Kidney (tissue), 14 donors: ENCODE measurements around the gene NFATC4. TPM values are rescaled to one million over a fixed set of nuclear protein-coding genes. Genes with fewer than 3 reads are reported as not detected.
A peak's percentile ranks its signal among the peaks of the same experiment; 100 is the strongest.

ENCODE experiments used
- DNase-seq, 5 donors: peaks; one replicate each; pipeline ENCODE4 v3.0.0-alpha.2; 2013 to 2020
- FAIRE-seq: peaks from 2 replicates; lab custom pipeline; 2012; peaks lifted over from hg19 to GRCh38; lab: Jason Lieb, UNC
- H3K27ac ChIP-seq, 2 donors: one replicate each; pipeline ENCODE4 v1.7.0; 2013; ENCODE audit warnings: low read depth in 2 of 2, low read length in 2 of 2, inconsistent platforms in 1 of 2
- H3K27me3 ChIP-seq: one replicate; pipeline ENCODE4 v1.7.1; 2013; ENCODE audit warnings: low read length, inconsistent platforms; ENCODE audit not compliant: control insufficient read depth, insufficient read depth
- H3K36me3 ChIP-seq, 3 donors: one replicate each; pipeline versions ENCODE4 v1.7.0 to v1.7.1; 2013; ENCODE audit warnings: low read length in 3 of 3, control low read depth in 1 of 3, inconsistent platforms in 1 of 3; ENCODE audit not compliant: insufficient read depth in 3 of 3, control insufficient read depth in 2 of 3
- H3K4me1 ChIP-seq, 3 donors: one replicate each; pipeline versions ENCODE4 v1.7.0 to v1.7.1; 2013; ENCODE audit warnings: low read length in 3 of 3, inconsistent platforms in 1 of 3, low read depth in 1 of 3; ENCODE audit not compliant: control insufficient read depth in 2 of 3, insufficient read depth in 2 of 3
- H3K4me3 ChIP-seq, 3 donors: one replicate each; pipeline versions ENCODE4 v1.7.0 to v1.8.1; 2013; ENCODE audit warnings: low read length in 3 of 3, control low read depth in 1 of 3, inconsistent platforms in 1 of 3
- H3K9ac ChIP-seq, 3 donors: one replicate each; pipeline versions ENCODE4 v1.7.0 to v1.7.1; 2013; ENCODE audit warnings: low read length in 3 of 3, control low read depth in 1 of 3, inconsistent platforms in 1 of 3
- H3K9me3 ChIP-seq, 3 donors: one replicate each; pipeline versions ENCODE4 v1.7.0 to v1.7.1; 2013; ENCODE audit warnings: low read length in 3 of 3, control low read depth in 1 of 3, inconsistent platforms in 1 of 3; ENCODE audit not compliant: control insufficient read depth in 2 of 3, insufficient read depth in 1 of 3
- intact Hi-C: fragments of 100-400 bp; cut with DNase I; formaldehyde crosslinking; loops from one replicate; pipeline ENCODE4 v1.11.1; 2022
- polyA plus RNA-seq: library from polyadenylated mRNA; stranded (reverse); fragments of 350-450 nt; fragmentation: Illumina TruSeq; extraction: RNeasy Lipid Tissue Mini Kit (QIAGEN cat#74804); gene quantifications from one replicate; pipeline ENCODE4 v1.2.3, GENCODE V29; 2014; ENCODE audit warnings: low read depth, low replicate concordance; ENCODE audit not compliant: insufficient read depth
- total RNA-seq: library from RNA; stranded (reverse); fragmentation: NEBNext Ultra II Directional; extraction: Animal tissue kit (Norgen Biotek cat#: 25700); gene quantifications from one replicate; pipeline ENCODE4 v1.2.1, GENCODE V29; 2021
- TF ChIP-seq, protein P1 (sequence below): IDR thresholded peaks from 3 replicates; pipeline ENCODE4 v1.5.1; 2012; ENCODE audit warnings: mild to moderate bottlenecking, moderate library complexity, borderline replicate concordance; ENCODE audit not compliant: insufficient read depth; ENCODE audit errors: extremely low read depth
- donor health status: control.
- donor health status: control.
- donor health status: control.
- donor health status: control.
- donor health status: control.
- donor health status: DM: yes; HTN: yes; CAD: no.
- donor health status: Normal renal cell carcinoma (clear cell type).

NFATC4 gene
- total and polyA plus RNA-seq, 2 donors from 2014 or later = 38.9 to 45.3 TPM

DNA sequence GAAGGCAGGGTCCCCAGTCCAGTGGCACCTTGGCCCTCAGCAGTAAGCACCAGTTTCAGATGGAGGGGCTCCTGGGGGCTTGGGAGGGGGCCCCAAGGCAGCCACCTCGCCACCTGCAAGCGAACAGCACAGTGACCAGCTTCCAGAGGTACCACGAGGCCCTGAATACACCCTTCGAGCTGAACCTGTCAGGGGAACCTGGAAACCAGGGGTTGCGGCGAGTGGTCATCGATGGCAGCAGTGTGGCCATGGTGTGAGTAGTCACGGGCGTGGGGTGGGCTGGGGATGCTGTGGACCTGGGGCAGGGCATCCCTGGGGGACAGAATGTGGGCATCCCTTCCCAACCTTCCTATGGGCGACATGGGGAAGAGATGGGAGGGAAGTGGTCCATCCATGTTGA lies 42.0 kb downstream of the NFATC4 start:
- H3K27me3 ChIP-seq = no peaks in the 10 kb centered on the region
- peak in 1 of 5 donors; percentile 29 for DNase-seq
- intact Hi-C loops = no loop called here
- TF ChIP-seq, protein P1, sequence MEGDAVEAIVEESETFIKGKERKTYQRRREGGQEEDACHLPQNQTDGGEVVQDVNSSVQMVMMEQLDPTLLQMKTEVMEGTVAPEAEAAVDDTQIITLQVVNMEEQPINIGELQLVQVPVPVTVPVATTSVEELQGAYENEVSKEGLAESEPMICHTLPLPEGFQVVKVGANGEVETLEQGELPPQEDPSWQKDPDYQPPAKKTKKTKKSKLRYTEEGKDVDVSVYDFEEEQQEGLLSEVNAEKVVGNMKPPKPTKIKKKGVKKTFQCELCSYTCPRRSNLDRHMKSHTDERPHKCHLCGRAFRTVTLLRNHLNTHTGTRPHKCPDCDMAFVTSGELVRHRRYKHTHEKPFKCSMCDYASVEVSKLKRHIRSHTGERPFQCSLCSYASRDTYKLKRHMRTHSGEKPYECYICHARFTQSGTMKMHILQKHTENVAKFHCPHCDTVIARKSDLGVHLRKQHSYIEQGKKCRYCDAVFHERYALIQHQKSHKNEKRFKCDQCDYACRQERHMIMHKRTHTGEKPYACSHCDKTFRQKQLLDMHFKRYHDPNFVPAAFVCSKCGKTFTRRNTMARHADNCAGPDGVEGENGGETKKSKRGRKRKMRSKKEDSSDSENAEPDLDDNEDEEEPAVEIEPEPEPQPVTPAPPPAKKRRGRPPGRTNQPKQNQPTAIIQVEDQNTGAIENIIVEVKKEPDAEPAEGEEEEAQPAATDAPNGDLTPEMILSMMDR = no peak
- peaks cover 0 to 7% (median 2%) of the 10 kb centered on the region in 3 donors for H3K36me3 ChIP-seq
- H3K9me3 ChIP-seq = no peaks in the 10 kb centered on the region
- no peak overlapping the region for H3K9ac ChIP-seq
- no peak overlapping the region for H3K27ac ChIP-seq
- no peaks in the 10 kb centered on the region for H3K4me1 ChIP-seq
- no peak for FAIRE-seq
- no peak overlapping the region for H3K4me3 ChIP-seq

DNA sequence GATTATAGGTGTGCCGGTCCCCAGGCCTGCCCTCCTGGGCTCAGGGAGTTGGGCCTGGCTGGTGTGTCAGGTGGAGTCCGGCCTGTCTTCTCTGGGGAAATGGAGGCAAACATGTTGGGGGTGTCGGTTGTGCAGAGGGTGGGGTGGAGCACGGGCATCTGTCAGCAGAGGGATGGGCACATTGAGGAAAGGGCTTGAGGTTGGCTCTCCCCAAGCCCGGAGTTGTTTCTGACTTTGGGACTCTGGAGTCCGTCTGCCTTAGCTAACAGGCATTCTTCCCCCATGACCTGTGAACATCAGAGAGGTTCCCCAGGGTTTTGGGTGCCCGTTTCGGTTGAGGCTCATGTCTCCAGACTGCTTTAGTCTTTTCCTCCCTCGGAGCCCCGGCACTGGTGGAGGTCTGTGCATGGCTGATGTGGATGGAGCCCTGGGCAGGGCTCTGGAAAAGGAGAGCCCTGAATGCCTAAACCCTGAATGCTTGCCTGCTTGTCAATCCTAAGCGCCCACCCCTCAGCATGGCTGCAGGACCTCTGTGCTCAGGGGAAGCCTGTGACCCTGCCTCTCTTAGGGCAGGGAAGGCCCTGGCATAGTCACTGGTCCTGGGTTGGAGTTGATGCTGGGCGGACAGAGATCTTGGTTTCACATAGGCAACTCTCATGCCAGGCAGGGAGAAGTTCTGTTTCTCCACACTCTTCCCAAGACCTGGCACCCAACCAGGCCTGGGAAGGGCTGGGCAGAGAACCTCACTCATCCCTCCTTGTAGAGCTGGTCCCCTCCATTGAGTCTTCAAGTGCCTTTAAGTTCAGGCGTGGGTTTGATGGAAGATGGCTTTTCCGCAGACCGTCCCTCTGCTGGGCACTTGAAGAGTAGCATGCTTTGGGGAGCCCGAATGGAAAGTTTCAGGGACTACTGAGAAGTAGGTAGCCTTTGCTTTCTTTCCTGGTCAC lies 43.7 kb downstream of the NFATC4 start:
- DNase-seq (peak in 3 of 5 donors; percentile 31 to 77 (median 41)), FAIRE-seq (no peak)
- intact Hi-C loops = no loop called here
- H3K9me3 ChIP-seq = no peaks in the 10 kb centered on the region
- TF ChIP-seq, protein P1 = peak; percentile 56
- H3K36me3 ChIP-seq = peaks cover 0 to 7% (median 2%) of the 10 kb centered on the region in 3 donors
- H3K9ac ChIP-seq = no peak overlapping the region
- H3K4me3 ChIP-seq = no peak overlapping the region
- H3K27me3 ChIP-seq = no peaks in the 10 kb centered on the region
- H3K4me1 ChIP-seq = no peaks in the 10 kb centered on the region
- no peak overlapping the region for H3K27ac ChIP-seq

DNA sequence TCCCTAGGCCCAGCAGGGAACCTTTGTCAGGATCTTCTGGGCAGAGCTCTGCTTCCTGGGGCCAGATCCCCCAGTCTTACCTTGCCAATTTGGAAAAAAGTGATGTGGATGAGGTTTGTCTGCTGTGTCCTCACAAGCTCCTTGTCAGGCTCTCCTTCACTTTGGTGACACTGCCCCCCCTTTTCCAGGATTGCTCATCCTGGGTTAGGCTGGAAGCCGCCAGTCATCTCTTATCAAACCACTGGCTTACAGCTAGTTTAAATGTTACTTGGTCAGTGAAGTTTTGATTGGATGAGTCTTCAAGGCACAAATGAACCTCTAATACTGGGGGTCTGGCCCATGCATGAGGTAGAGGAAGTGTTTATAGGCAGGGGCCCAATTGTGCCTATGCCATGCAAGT lies 46.1 kb downstream of the NFATC4 start:
- Histone ChIP-seq H3K27me3 (no peaks in the 10 kb centered on the region), H3K9ac (no peak overlapping the region), H3K4me1 (no peaks in the 10 kb centered on the region), H3K4me3 (no peak overlapping the region), H3K27ac (no peak overlapping the region), H3K36me3 (peaks cover 0 to 7% (median 2%) of the 10 kb centered on the region in 3 donors), H3K9me3 (no peaks in the 10 kb centered on the region)
- TF ChIP-seq, protein P1 = no peak
- DNase-seq = no peak
- no peak for FAIRE-seq
- intact Hi-C loops = no loop called here
